PFSK-1 (cell line): ENCODE results near the gene AUNIP.

Source experiments
- POLR2AphosphoS5 ChIP-seq: IDR thresholded peaks from 2 replicates; pipeline ENCODE4 v1.6.1; 2012; ENCODE audit warnings: low read depth, mild to moderate bottlenecking, control low read depth, low read length, moderate library complexity
- REST ChIP-seq, 2 experiments: IDR thresholded peaks; 2 replicates each; pipeline versions ENCODE4 v1.6.1 to v1.8.0; 2011 to 2012; ENCODE audit warnings: low read depth in 2 of 2, low read length in 2 of 2, control low read depth in 1 of 2, inconsistent platforms in 1 of 2, mild to moderate bottlenecking in 1 of 2, moderate library complexity in 1 of 2; ENCODE audit not compliant: insufficient read depth in 1 of 2
- TAF1 ChIP-seq: IDR thresholded peaks from 2 replicates; pipeline ENCODE4 v1.6.1; 2012; ENCODE audit warnings: low read length, control low read depth, borderline replicate concordance; ENCODE audit not compliant: insufficient read depth

- no peak for TF ChIP-seq REST (IDR thresholded peaks at IDR 0.05; ENCODE audit: insufficient read depth in 1 of 2, low read depth in 2 of 2, low read length in 2 of 2)
- TF ChIP-seq TAF1: no peak
- no peak for TF ChIP-seq POLR2AphosphoS5
These were observed 12.6 kb upstream of the AUNIP start for GRCh38 chr1:25871704-25872494.
